SK-N-MC (cell line): Measurements from ENCODE around the gene C2orf74.

ENCODE experiments used
- EZH2 ChIP-seq: fragments of 200-600 bp; sonication (generic); IDR thresholded peaks from one replicate; pipeline ENCODE4 v1.6.1; 2017; ENCODE audit warnings: antibody characterized with exemption
- POLR2AphosphoS5 ChIP-seq: IDR thresholded peaks from 2 replicates; pipeline ENCODE4 v1.6.1; 2012; ENCODE audit warnings: mild to moderate bottlenecking, low read depth, low read length, borderline replicate concordance

- TF ChIP-seq POLR2AphosphoS5 (no peak), EZH2 (no peak)
These were observed 18.0 kb downstream of the C2orf74 start for GRCh38 chr2:61179701-61180639.
